Astrocyte (in vitro differentiated cells and primary cell): ENCODE results near the gene AUTS2.

Experiments
- EZH2 ChIP-seq: IDR thresholded peaks from 2 replicates; pipeline ENCODE4 v1.6.1; 2012; ENCODE audit warnings: mild to moderate bottlenecking, low read length, inconsistent platforms; ENCODE audit not compliant: insufficient read depth
- TF ChIP-seq, protein P1 (sequence below): IDR thresholded peaks from 2 replicates; pipeline ENCODE4 v1.5.1; 2011; ENCODE audit warnings: low read depth, mild to moderate bottlenecking, inconsistent platforms, low read length, moderate library complexity; ENCODE audit not compliant: insufficient read depth

DNA sequence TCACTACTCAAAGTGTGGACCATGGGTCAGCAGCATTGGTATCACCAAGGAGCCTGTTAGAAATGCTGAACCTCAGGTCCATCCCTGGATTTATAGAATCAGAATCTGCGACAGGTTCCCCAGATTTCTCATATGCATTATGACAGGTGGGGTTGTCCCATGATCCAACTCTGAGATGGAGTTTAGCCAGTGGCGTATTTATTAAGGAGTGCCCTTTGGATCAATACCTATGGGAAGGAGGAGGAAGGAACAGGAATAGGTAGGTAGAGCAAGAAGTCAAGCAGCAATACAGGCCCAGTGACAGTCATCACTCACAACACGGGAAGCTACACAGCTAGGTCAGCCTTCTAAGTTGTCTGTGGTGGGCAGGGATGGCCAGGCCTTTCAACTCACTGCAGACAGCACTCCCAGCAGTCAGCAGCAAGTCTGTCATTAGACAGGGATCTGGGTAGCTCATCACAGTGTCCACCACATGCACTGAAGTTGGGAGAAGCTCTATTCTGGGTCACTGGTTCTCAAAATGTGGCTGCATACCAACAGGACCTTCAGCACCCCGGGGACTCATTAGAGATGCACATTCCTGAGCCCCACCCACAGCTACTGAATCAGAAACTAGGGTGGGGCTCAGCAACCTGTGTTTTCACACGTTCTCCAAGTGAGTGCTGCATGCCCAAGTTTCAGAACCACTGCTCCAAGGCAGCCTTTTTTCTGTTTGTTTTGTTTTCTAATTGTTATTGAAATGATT is 1001.3 kb downstream of the AUTS2 start:
- TF ChIP-seq, protein P1, sequence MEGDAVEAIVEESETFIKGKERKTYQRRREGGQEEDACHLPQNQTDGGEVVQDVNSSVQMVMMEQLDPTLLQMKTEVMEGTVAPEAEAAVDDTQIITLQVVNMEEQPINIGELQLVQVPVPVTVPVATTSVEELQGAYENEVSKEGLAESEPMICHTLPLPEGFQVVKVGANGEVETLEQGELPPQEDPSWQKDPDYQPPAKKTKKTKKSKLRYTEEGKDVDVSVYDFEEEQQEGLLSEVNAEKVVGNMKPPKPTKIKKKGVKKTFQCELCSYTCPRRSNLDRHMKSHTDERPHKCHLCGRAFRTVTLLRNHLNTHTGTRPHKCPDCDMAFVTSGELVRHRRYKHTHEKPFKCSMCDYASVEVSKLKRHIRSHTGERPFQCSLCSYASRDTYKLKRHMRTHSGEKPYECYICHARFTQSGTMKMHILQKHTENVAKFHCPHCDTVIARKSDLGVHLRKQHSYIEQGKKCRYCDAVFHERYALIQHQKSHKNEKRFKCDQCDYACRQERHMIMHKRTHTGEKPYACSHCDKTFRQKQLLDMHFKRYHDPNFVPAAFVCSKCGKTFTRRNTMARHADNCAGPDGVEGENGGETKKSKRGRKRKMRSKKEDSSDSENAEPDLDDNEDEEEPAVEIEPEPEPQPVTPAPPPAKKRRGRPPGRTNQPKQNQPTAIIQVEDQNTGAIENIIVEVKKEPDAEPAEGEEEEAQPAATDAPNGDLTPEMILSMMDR = no peak
- no peak for TF ChIP-seq EZH2
